DND-41 (cell line): ENCODE measurements around the gene HDAC6.

Experiments used
- ATAC-seq: fragments of 200-7000 bp; cut with Tn5 transposase; 3 replicates; pipeline ENCODE4 v1.9.1; 2021; ENCODE audit warnings: low read depth; ENCODE audit not compliant: insufficient read depth
- DNase-seq: peaks from one replicate; pipeline ENCODE4 v3.0.0-alpha.2; 2020
- H2AFZ ChIP-seq: 2 replicates; pipeline ENCODE4 v1.6.0; 2012; ENCODE audit warnings: low read depth, low read length
- H3K27ac ChIP-seq: 2 replicates; pipeline ENCODE4 v1.5.1; 2012; ENCODE audit warnings: low read length, inconsistent platforms
- H3K27me3 ChIP-seq: fragments of 200-600 bp; sonication (generic); 2 replicates; pipeline ENCODE4 v1.6.0; 2012; ENCODE audit warnings: low read length, mild to moderate bottlenecking, inconsistent platforms; ENCODE audit not compliant: insufficient read depth, poor library complexity
- H3K36me3 ChIP-seq: 2 replicates; pipeline ENCODE4 v1.5.1; 2012; ENCODE audit warnings: low read length, inconsistent platforms; ENCODE audit not compliant: insufficient read depth
- H3K4me1 ChIP-seq: 2 replicates; pipeline ENCODE4 v1.5.1; 2012; ENCODE audit warnings: mild to moderate bottlenecking, low read length; ENCODE audit not compliant: insufficient read depth
- H3K4me2 ChIP-seq: 2 replicates; pipeline ENCODE4 v1.6.0; 2012; ENCODE audit warnings: mild to moderate bottlenecking, moderate library complexity, low read length, inconsistent platforms; ENCODE audit not compliant: insufficient read depth
- H3K4me3 ChIP-seq, 2 experiments: fragments of 200-600 bp in 1 of 2; shearing (Covaris generic) in 1 of 2; 2 replicates each; pipeline ENCODE4 v1.5.1; 2012 to 2016; ENCODE audit warnings: inconsistent platforms in 2 of 2, low read length in 2 of 2, mild to moderate bottlenecking in 2 of 2, low read depth in 1 of 2, moderate library complexity in 1 of 2
- H3K79me2 ChIP-seq: 2 replicates; pipeline ENCODE4 v1.6.0; 2012; ENCODE audit warnings: low read length, inconsistent platforms; ENCODE audit not compliant: insufficient read depth
- H3K9ac ChIP-seq: 2 replicates; pipeline ENCODE4 v1.6.0; 2012; ENCODE audit warnings: low read depth, mild to moderate bottlenecking, inconsistent platforms, low read length, moderate library complexity
- H3K9me3 ChIP-seq: 2 replicates; pipeline ENCODE4 v1.5.1; 2012; ENCODE audit warnings: low read length, moderate library complexity, mild to moderate bottlenecking, inconsistent platforms; ENCODE audit not compliant: insufficient read depth, severe bottlenecking
- H4K20me1 ChIP-seq: 2 replicates; pipeline ENCODE4 v1.6.0; 2012; ENCODE audit warnings: low read length; ENCODE audit not compliant: insufficient read depth
- CTCF ChIP-seq: IDR thresholded peaks from 2 replicates; pipeline ENCODE4 v1.5.1; 2012; ENCODE audit warnings: borderline replicate concordance, low read length, moderate library complexity, mild to moderate bottlenecking; ENCODE audit not compliant: poor library complexity, severe bottlenecking; ENCODE audit errors: extremely low read depth
- EZH2 ChIP-seq: IDR thresholded peaks from 3 replicates; pipeline ENCODE4 v1.6.1; 2012; ENCODE audit warnings: borderline replicate concordance, low read depth, mild to moderate bottlenecking, moderate library complexity, low read length, inconsistent platforms; ENCODE audit not compliant: severe bottlenecking

HDAC6 gene

GRCh38 chrX:48754238-48754637 is 47.6 kb upstream of the HDAC6 start:
- Histone ChIP-seq H3K27me3 (no peaks in the 10 kb centered on the region), H3K36me3 (no peaks in the 10 kb centered on the region), H3K79me2 (no peaks in the 10 kb centered on the region), H3K4me1 (no peaks in the 10 kb centered on the region), H3K4me3 (no peak overlapping the region), H3K9me3 (no peaks in the 10 kb centered on the region), H3K4me2 (no peak overlapping the region), H4K20me1 (no peaks in the 10 kb centered on the region), H2AFZ (no peak overlapping the region), H3K9ac (no peak overlapping the region), H3K27ac (no peak overlapping the region)
- no peak for TF ChIP-seq CTCF
- TF ChIP-seq EZH2 = no peak
- DNase-seq (no peak), ATAC-seq (no peak)

GRCh38 chrX:48761674-48762471 is 40.0 kb upstream of the HDAC6 start, which contains the start of gene GLOD5:
Gene GLOD5, plus strand, starts transcription at chrX:48761747. Its CDS starts 44 bp downstream, at chrX:48761791.
- DNase-seq = peak; percentile 6

GRCh38 chrX:48769230-48769629 is 32.6 kb upstream of the HDAC6 start:
- Histone ChIP-seq H3K9me3 (no peaks in the 10 kb centered on the region), H3K36me3 (no peaks in the 10 kb centered on the region), H3K4me2 (no peak overlapping the region), H3K27me3 (no peaks in the 10 kb centered on the region), H3K79me2 (no peaks in the 10 kb centered on the region), H2AFZ (no peak overlapping the region), H3K9ac (no peak overlapping the region), H3K4me1 (no peaks in the 10 kb centered on the region), H3K27ac (no peak overlapping the region), H4K20me1 (no peaks in the 10 kb centered on the region), H3K4me3 (no peak overlapping the region)
- TF ChIP-seq EZH2 (no peak), CTCF (no peak)
- ATAC-seq (no peak), DNase-seq (no peak)

More at GRCh38 chrX:48761674-48762471, 40.0 kb upstream of the HDAC6 start, which contains the start of gene GLOD5:
- ATAC-seq = no peak
- Histone ChIP-seq H3K4me1 (no peaks in the 10 kb centered on the region), H3K27ac (no peak within 1 kb of the TSS), H4K20me1 (no peaks in the 10 kb centered on the region), H2AFZ (no peak within 1 kb of the TSS), H3K79me2 (no peaks in the 10 kb centered on the region), H3K36me3 (no peaks in the 10 kb centered on the region), H3K4me3 (no peak within 1 kb of the TSS), H3K9ac (no peak within 1 kb of the TSS), H3K4me2 (no peak within 1 kb of the TSS), H3K9me3 (no peaks in the 10 kb centered on the region), H3K27me3 (no peaks in the 10 kb centered on the region)
- no peak for TF ChIP-seq EZH2
- TF ChIP-seq CTCF = peak; percentile 31
